Tibial nerve (tissue), 3 donors: ENCODE results near the gene NEMF.

ENCODE experiments used
- POLR2A ChIP-seq, 2 donors: fragments of 450-650 bp; IDR thresholded peaks; one replicate each; pipeline ENCODE4 v1.6.1; 2017; ENCODE audit warnings: antibody characterized with exemption in 2 of 2, mild to moderate bottlenecking in 2 of 2, moderate library complexity in 2 of 2
- TF ChIP-seq, protein P1 (sequence below), 5 experiments: fragments of 200-600 bp in 3 of 5; fragments of 450-650 bp in 2 of 5; sonication (generic) in 3 of 5; IDR thresholded peaks; one replicate each; pipeline ENCODE4 v1.5.1; 2016 to 2019; ENCODE audit warnings: antibody characterized with exemption in 5 of 5, mild to moderate bottlenecking in 3 of 5, moderate library complexity in 2 of 5

DNA sequence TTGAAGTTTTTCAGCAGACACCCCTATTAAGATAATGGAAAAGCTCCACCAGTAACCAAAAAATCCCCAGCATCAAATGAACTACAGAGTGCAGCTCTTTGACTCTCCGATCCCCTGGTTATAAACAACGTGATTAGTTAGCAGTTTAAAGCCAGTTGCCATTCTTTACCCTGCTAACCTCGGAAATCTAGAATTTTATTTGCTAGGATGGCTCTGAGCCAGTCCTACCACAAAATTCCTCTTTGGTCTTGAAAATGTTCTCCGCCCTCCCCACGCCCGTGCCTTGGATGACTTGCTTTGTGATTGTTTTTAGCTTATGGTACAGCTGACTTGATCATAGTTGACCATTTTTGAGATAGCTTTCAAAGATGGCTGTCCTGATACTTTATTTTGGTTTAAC lies 83.4 kb downstream of the NEMF start:
- no peak for TF ChIP-seq POLR2A (IDR thresholded peaks at IDR 0.05)
- TF ChIP-seq, protein P1, sequence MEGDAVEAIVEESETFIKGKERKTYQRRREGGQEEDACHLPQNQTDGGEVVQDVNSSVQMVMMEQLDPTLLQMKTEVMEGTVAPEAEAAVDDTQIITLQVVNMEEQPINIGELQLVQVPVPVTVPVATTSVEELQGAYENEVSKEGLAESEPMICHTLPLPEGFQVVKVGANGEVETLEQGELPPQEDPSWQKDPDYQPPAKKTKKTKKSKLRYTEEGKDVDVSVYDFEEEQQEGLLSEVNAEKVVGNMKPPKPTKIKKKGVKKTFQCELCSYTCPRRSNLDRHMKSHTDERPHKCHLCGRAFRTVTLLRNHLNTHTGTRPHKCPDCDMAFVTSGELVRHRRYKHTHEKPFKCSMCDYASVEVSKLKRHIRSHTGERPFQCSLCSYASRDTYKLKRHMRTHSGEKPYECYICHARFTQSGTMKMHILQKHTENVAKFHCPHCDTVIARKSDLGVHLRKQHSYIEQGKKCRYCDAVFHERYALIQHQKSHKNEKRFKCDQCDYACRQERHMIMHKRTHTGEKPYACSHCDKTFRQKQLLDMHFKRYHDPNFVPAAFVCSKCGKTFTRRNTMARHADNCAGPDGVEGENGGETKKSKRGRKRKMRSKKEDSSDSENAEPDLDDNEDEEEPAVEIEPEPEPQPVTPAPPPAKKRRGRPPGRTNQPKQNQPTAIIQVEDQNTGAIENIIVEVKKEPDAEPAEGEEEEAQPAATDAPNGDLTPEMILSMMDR (IDR thresholded peaks at IDR 0.05): no peak
